ENCODE results near the gene DHDH. TPM values are rescaled to one million over a fixed set of nuclear protein-coding genes. Genes with fewer than 3 reads are reported as not detected.
"Not testable (repeated sequence)": the region's sequence is repeated elsewhere in the genome, so short reads cannot be mapped to it uniquely, and the experiment has no call there.

DHDH gene
- total RNA-seq, 6 experiments from 2014 or later: 0.29 TPM; not detected in 5

DNA sequence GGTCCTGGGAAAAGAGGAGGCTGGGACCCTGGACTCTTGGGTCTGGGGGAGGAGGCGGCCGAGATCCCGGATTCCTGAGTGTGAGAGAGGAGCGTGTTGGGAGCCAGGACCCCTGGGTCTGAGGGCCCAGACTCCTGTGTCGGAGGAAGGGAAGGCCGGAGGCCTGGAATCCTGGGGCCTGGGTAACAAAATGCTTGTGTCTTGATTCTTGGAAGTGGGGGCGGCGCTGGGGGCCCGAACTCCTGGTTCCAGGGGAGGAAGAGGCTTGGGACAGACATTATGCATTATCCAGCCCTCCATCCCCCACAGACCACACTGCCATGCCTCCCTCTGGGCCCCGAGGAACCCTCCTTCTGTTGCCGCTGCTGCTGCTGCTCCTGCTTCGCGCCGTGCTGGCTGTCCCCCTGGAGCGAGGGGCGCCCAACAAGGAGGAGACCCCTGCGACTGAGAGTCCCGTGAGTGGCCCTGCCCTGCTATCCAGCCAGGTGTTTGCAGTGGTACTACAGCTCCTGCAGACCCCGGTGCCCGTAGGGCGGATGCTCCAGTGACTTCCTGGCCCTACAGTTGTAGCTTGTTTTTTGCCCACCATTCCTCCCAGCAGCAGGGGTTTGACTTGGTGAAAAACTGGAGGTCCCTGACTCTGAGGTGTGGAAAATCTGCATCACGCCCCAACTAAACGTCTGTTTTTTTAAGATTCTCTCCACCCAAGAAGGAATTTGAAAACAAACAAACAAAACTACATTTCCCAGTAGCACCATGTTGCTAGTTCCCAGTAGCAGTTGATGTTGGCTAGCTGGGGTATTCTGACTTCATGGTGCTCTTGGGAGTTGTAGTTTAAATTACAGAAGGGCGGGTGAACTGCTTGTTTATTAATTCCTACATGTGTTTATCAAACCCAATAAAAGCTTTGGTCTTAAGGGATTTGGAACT, 32.8 kb upstream of the DHDH start:
- intact Hi-C loops (cut with DNase I): loop anchor here in 1 of 2 donors (10.0 kb wide), 1 partner anchor 64 kb away; the partner anchor contains the start of gene FTL
- Histone ChIP-seq H3K27me3 (no peaks in the 10 kb centered on the region), H3K27ac (peak overlapping the region; percentile 95 to 97 (median 96)), H3K4me1 (peaks cover 0 to 22% (median 11%) of the 10 kb centered on the region in 4 donors), H3K4me3 (peak overlapping the region; percentile 69 to 98 (median 76)), H3K9me3 (no peaks in the 10 kb centered on the region), H3K36me3 (peaks cover 0 to 14% (median 5%) of the 10 kb centered on the region in 4 donors)
- TF ChIP-seq, protein P1, sequence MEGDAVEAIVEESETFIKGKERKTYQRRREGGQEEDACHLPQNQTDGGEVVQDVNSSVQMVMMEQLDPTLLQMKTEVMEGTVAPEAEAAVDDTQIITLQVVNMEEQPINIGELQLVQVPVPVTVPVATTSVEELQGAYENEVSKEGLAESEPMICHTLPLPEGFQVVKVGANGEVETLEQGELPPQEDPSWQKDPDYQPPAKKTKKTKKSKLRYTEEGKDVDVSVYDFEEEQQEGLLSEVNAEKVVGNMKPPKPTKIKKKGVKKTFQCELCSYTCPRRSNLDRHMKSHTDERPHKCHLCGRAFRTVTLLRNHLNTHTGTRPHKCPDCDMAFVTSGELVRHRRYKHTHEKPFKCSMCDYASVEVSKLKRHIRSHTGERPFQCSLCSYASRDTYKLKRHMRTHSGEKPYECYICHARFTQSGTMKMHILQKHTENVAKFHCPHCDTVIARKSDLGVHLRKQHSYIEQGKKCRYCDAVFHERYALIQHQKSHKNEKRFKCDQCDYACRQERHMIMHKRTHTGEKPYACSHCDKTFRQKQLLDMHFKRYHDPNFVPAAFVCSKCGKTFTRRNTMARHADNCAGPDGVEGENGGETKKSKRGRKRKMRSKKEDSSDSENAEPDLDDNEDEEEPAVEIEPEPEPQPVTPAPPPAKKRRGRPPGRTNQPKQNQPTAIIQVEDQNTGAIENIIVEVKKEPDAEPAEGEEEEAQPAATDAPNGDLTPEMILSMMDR (IDR thresholded peaks at IDR 0.05): no peak
- no peak for TF ChIP-seq POLR2A (IDR thresholded peaks at IDR 0.05)
- peak; percentile 1 to 20 (median 4) for ATAC-seq
- 14% methylated on average over 10 of the region's 24 CpGs for WGBS (ENCODE audit: insufficient coverage, low coverage, low lambda C conversion rate, missing lambda C conversion rate)
- DNase-seq: no peak

DNA sequence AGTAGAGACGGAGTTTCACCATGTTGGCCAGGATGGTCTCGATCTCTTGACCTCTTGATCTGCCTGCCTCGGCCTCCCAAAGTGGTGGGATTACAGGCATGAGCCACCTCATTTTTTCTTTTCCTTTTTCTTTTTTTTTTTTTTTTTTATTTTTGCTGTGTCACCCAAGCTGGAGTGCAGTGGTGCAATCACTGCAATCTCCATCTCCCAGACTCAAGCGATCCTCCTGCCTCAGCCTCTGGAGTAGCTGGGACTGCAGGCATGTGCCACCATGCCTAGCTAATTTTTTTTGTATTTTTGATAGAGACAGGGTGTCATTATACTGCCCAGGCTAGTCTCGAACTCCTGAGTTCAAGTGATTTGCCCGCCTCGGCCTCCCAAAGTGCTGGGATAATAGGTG, 31.2 kb upstream of the DHDH start:
- not testable (repeated sequence) for H3K27me3 ChIP-seq, H3K27ac ChIP-seq, ATAC-seq, H3K9me3 ChIP-seq, H3K4me3 ChIP-seq, DNase-seq
- Histone ChIP-seq H3K36me3 (peaks cover 0 to 20% (median 5%) of the 10 kb centered on the region in 4 donors), H3K4me1 (peaks cover 0 to 32% (median 14%) of the 10 kb centered on the region in 4 donors)
- intact Hi-C loops (cut with DNase I): loop anchor here in 1 of 2 donors (10.0 kb wide), 1 partner anchor 63 kb away; the partner anchor contains the start of gene FTL
- 95% methylated on average over 6 of the region's 7 CpGs for WGBS (ENCODE audit: insufficient coverage, low coverage, low lambda C conversion rate, missing lambda C conversion rate)

DNA sequence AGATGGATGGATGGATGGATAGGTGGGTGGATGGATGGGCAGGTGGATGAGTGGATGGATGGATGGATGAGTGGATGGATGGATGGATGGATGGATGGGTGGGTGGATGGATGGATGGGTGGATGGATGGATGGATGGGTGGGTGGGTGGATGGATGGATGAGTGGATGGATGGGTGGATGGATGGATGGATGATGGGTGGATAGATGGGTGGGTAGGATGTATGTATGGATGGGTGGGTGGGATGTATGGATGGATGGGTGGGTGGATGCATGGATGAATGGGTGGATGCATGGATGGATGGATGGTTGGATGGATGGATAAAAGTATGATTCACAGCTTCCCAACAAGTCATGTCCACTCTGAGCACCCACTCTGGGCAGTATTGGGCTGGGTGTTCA, 29.7 kb upstream of the DHDH start:
- peaks cover 0 to 38% (median 19%) of the 10 kb centered on the region in 4 donors for H3K4me1 ChIP-seq
- H3K27ac ChIP-seq, H3K4me3 ChIP-seq, ATAC-seq, DNase-seq, H3K27me3 ChIP-seq, H3K9me3 ChIP-seq: not testable (repeated sequence)
- H3K36me3 ChIP-seq: peaks cover 0 to 20% (median 5%) of the 10 kb centered on the region in 4 donors
- intact Hi-C loops (cut with DNase I): loop anchor here in 1 of 2 donors (10.0 kb wide), 1 partner anchor 61 kb away; the partner anchor contains the start of gene FTL

DNA sequence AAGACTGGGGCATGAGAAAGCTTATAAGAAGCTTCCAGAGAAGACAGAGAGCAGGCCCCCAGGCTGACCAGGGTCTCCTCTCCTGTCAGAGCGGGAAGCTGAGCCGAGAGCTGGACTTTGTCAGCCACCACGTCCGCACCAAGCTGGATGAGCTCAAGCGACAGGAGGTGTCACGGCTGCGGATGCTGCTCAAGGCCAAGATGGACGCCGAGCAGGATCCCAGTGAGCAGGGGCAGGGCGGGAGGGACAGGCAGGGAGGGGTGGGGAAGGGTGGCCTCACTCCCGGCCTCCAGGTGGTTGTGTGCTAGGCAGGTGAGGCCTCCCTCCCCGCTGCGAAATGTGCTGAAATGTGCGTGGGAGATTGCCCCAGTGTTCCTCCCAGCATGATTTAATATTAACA, 27.8 kb upstream of the DHDH start:
- Histone ChIP-seq H3K4me1 (peaks cover 0 to 44% (median 22%) of the 10 kb centered on the region in 4 donors), H3K4me3 (no peak overlapping the region), H3K9me3 (no peaks in the 10 kb centered on the region), H3K27me3 (no peaks in the 10 kb centered on the region), H3K36me3 (peaks cover 2 to 31% (median 9%) of the 10 kb centered on the region in 4 donors), H3K27ac (peak overlapping the region in 2 of 3 donors; percentile 63 to 88)
- 71% methylated on average over 3 of the region's 14 CpGs for WGBS (ENCODE audit: insufficient coverage, low coverage, low lambda C conversion rate, missing lambda C conversion rate)
- DNase-seq (no peak), ATAC-seq (no peak)
- intact Hi-C loops (cut with DNase I): loop anchor here in 1 of 2 donors (10.0 kb wide), 1 partner anchor 59 kb away; the partner anchor contains the start of gene FTL
- TF ChIP-seq POLR2A (IDR thresholded peaks at IDR 0.05): no peak
- TF ChIP-seq, protein P1 (IDR thresholded peaks at IDR 0.05): no peak

DNA sequence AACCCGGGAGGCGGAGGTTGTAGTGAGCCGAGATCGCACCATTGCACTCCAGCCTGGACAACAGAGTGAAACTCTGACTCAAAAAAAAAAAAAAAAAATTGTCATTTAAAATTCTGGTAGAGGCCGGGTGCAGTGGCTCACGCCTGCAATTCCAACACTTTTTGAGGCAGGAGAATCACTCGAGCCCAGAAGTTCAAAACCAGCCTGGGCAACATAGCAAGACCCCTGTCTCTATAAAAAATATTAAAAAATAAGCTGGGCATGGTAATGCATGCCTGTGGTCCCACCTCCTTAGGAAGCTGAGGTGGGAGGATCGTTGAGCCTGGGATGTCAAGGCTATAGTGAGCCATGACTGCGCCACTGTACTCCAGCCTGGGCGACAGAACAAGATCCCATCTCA, 27.2 kb upstream of the DHDH start:
- intact Hi-C loops (cut with DNase I): loop anchor here in 1 of 2 donors (10.0 kb wide), 1 partner anchor 58 kb away; the partner anchor contains the start of gene FTL
- DNase-seq (no peak), ATAC-seq (no peak)
- H3K4me3 ChIP-seq: no peak overlapping the region
- TF ChIP-seq POLR2A (IDR thresholded peaks at IDR 0.05): no peak
- no peaks in the 10 kb centered on the region for H3K27me3 ChIP-seq
- WGBS (ENCODE audit: insufficient coverage, low coverage, low lambda C conversion rate, missing lambda C conversion rate): 92% methylated on average over 10 of the region's 10 CpGs
- H3K4me1 ChIP-seq: peaks cover 0 to 43% (median 21%) of the 10 kb centered on the region in 4 donors
- peaks cover 2 to 37% (median 13%) of the 10 kb centered on the region in 4 donors for H3K36me3 ChIP-seq
- peak overlapping the region; percentile 63 to 88 (median 69) for H3K27ac ChIP-seq
- H3K9me3 ChIP-seq: no peaks in the 10 kb centered on the region
